Fibroblast of peridontal ligament (primary cell): ENCODE results near the gene PDE6H.

ENCODE experiments used
- DNase-seq: peaks from one replicate; pipeline ENCODE4 v3.0.0-alpha.2; 2010; ENCODE audit errors: extremely low read depth

Gene PDE6H

GRCh38 chr12:14974633-14975032, 1.8 kb downstream of the PDE6H start:
- no peak for DNase-seq

GRCh38 chr12:14975457-14975856, 2.6 kb downstream of the PDE6H start:
- no peak for DNase-seq

- DNase-seq = no peak
Measured at GRCh38 chr12:14976658-14977057, 3.8 kb downstream of the PDE6H start.

- DNase-seq = no peak
Measured at GRCh38 chr12:14979468-14979867, 6.6 kb downstream of the PDE6H start.

- DNase-seq = no peak
Measured at GRCh38 chr12:14981049-14981448, 8.2 kb downstream of the PDE6H start.

GRCh38 chr12:14982562-14982961, 9.7 kb downstream of the PDE6H start:
- no peak for DNase-seq

- DNase-seq = no peak
Measured at GRCh38 chr12:14982991-14983390, 10.1 kb downstream of the PDE6H start.

GRCh38 chr12:14984036-14984435, 11.2 kb downstream of the PDE6H start:
- DNase-seq = no peak

- DNase-seq = no peak
Measured at GRCh38 chr12:14984766-14985285, 12.0 kb downstream of the PDE6H start.

- no peak for DNase-seq
Measured at GRCh38 chr12:14986449-14986848, 13.6 kb downstream of the PDE6H start.

GRCh38 chr12:14988035-14988434, 15.2 kb downstream of the PDE6H start:
- DNase-seq = no peak

GRCh38 chr12:14989790-14990189, 16.9 kb downstream of the PDE6H start:
- DNase-seq = no peak

GRCh38 chr12:14991069-14991468, 18.2 kb downstream of the PDE6H start:
- no peak for DNase-seq

GRCh38 chr12:14992673-14993072, 19.8 kb downstream of the PDE6H start:
- no peak for DNase-seq

GRCh38 chr12:14993117-14993516, 20.3 kb downstream of the PDE6H start:
- DNase-seq = no peak

- peak; percentile 6 for DNase-seq
Measured at GRCh38 chr12:14993537-14994266, 20.9 kb downstream of the PDE6H start.

GRCh38 chr12:14994610-14995009, 21.8 kb downstream of the PDE6H start:
- no peak for DNase-seq

- peak; percentile 89 for DNase-seq
Measured at GRCh38 chr12:14995583-14996425, 23.0 kb downstream of the PDE6H start.

- no peak for DNase-seq
Measured at GRCh38 chr12:14997998-14998397, 25.2 kb downstream of the PDE6H start.

GRCh38 chr12:14999021-14999694, 26.3 kb downstream of the PDE6H start:
- DNase-seq = no peak

- peak; percentile 11 for DNase-seq
Measured at GRCh38 chr12:14999695-15000365, 27.0 kb downstream of the PDE6H start.

- no peak for DNase-seq
Measured at GRCh38 chr12:15000575-15000974, 27.7 kb downstream of the PDE6H start.
